HepG2 (cell line): ENCODE results near the gene FCGBP. TPM values are rescaled to one million over a fixed set of nuclear protein-coding genes. Genes with fewer than 3 reads are reported as not detected.
A peak's percentile ranks its signal among the peaks of the same experiment; 100 is the strongest.
"Not testable (repeated sequence)": the region's sequence is repeated elsewhere in the genome, so short reads cannot be mapped to it uniquely, and the experiment has no call there.

Experiments used
- BCL6 ChIP-seq: IDR thresholded peaks from 2 replicates; pipeline ENCODE4 v1.6.1; 2016; ENCODE audit warnings: missing genetic modification reagents, missing compliant biosample characterization
- FOXO1 ChIP-seq: sonication (generic); formaldehyde crosslinking; IDR thresholded peaks from 2 replicates; pipeline ENCODE4 v1.4.0; 2020; ENCODE audit warnings: missing genetic modification reagents
- FOXP1 ChIP-seq, 2 experiments: fragments of 450-650 bp in 1 of 2; IDR thresholded peaks; 2 replicates each; pipeline ENCODE4 v1.6.1; 2017 to 2018; ENCODE audit warnings: antibody characterized with exemption in 1 of 2
- HNF1A ChIP-seq, 2 experiments: sonication (generic) in 1 of 2; formaldehyde crosslinking in 1 of 2; IDR thresholded peaks; 2 replicates each; pipeline versions ENCODE4 v1.4.0 to v1.6.1; 2016 to 2020; ENCODE audit warnings: borderline replicate concordance in 1 of 2, low read depth in 1 of 2, mild to moderate bottlenecking in 1 of 2, missing genetic modification reagents in 1 of 2
- KDM6A ChIP-seq: IDR thresholded peaks from 2 replicates; pipeline ENCODE4 v1.6.1; 2016; ENCODE audit warnings: low read depth
- PHF5A ChIP-seq: IDR thresholded peaks from one replicate; pipeline ENCODE4 v1.6.1; 2018; ENCODE audit warnings: low read depth, missing genetic modification reagents; ENCODE audit not compliant: unreplicated experiment
- SOX13 ChIP-seq, 3 experiments: fragments of 450-650 bp in 1 of 3; sonication (generic) in 1 of 3; formaldehyde crosslinking in 1 of 3; IDR thresholded peaks in 2 of 3; conservative IDR thresholded peaks in 1 of 3; 2 replicates each; pipeline versions ENCODE4 v1.5.0 to v1.6.1; 2016 to 2020; ENCODE audit warnings: antibody characterized with exemption in 1 of 3, mild to moderate bottlenecking in 1 of 3, missing compliant biosample characterization in 1 of 3, missing genetic modification reagents in 1 of 3, moderate library complexity in 1 of 3
- THAP11 ChIP-seq: IDR thresholded peaks from 2 replicates; pipeline ENCODE4 v1.6.1; 2016; ENCODE audit warnings: missing biosample characterization, missing genetic modification reagents
- ZGPAT ChIP-seq: IDR thresholded peaks from 2 replicates; pipeline ENCODE4 v1.6.1; 2016; ENCODE audit warnings: mild to moderate bottlenecking
- ZNF12 ChIP-seq: sonication (generic); formaldehyde crosslinking; IDR thresholded peaks from 2 replicates; pipeline ENCODE4 v1.5.0; 2020; ENCODE audit warnings: missing genetic modification reagents
- ZNF503 ChIP-seq: sonication (generic); formaldehyde crosslinking; IDR thresholded peaks from 2 replicates; pipeline ENCODE4 v1.4.0; 2020; ENCODE audit warnings: missing genetic modification reagents
- polyA plus RNA-seq, 8 experiments: library from polyadenylated mRNA; depleted of rRNA in 3 of 8; stranded (reverse) in 7 of 8; unstranded in 1 of 8; fragments of >200 nt; fragmentation: Illumina TruSeq in 4 of 8; extraction: Trizol in 4 of 8; gene quantifications; 2 replicates each; pipeline versions ENCODE4 v1.2.1 to v1.2.3, GENCODE V29; 2011 to 2016; ENCODE audit warnings: low read depth in 4 of 8, missing spikeins in 1 of 8, mixed read lengths in 1 of 8; ENCODE audit not compliant: insufficient read depth in 1 of 8
- total RNA-seq, 5 experiments: library from RNA; depleted of rRNA; stranded (reverse); fragments of >200 nt; fragmentation: Illumina TruSeq; extraction: Trizol; gene quantifications; 2 replicates each; pipeline ENCODE4 v1.2.3, GENCODE V29; 2016; ENCODE audit warnings: low read depth in 1 of 5

FCGBP gene
- total and polyA plus RNA-seq, 2 of the 13 experiments (the other 11 are each of a cell fraction or from before 2014, with no cell fraction given), result 1.3 to 7.0 TPM

GRCh38 chr19:39903486-39904091, 30.8 kb downstream of the FCGBP start (continued):
- peak; percentile 41; the same call in 1 of the 2 replicates for TF ChIP-seq HNF1A (IDR thresholded peaks at IDR 0.05; ENCODE audit: low read depth)
- not testable (repeated sequence) for TF ChIP-seq HNF1A (CRISPR knock-in tag; IDR thresholded peaks at IDR 0.05; ENCODE audit: borderline replicate concordance); SOX13 (IDR thresholded peaks at IDR 0.05); FOXP1 (IDR thresholded peaks at IDR 0.05)
- 0 out of 2 replicates have a peak, but pooled peaks have one; percentile 25 for TF ChIP-seq ZGPAT (CRISPR knock-in tag)
- peak; percentile 33; the same call in 1 of the 2 replicates for TF ChIP-seq ZNF503 (CRISPR knock-in tag)
- peak; percentile 65 for TF ChIP-seq KDM6A
- TF ChIP-seq PHF5A (CRISPR knock-in tag), result peak; percentile 31
- TF ChIP-seq SOX13 (CRISPR knock-in tag; conservative IDR thresholded peaks at IDR 0.05 in 1 of 2, IDR thresholded peaks at IDR 0.05 in 1 of 2), result peak in 1 of 2 experiments; percentile 13; a peak in 1 of 4 replicates
- TF ChIP-seq FOXO1 (CRISPR knock-in tag), result 0 out of 2 replicates have a peak, but pooled peaks have one; percentile 14
- 0 out of 2 replicates have a peak, but pooled peaks have one; percentile 38 for TF ChIP-seq FOXP1 (CRISPR knock-in tag; IDR thresholded peaks at IDR 0.05)
- 0 out of 2 replicates have a peak, but pooled peaks have one; percentile 11 for TF ChIP-seq BCL6 (CRISPR knock-in tag)
- 0 out of 2 replicates have a peak, but pooled peaks have one; percentile 17 for TF ChIP-seq THAP11 (CRISPR knock-in tag)
- 0 out of 2 replicates have a peak, but pooled peaks have one; percentile 24 for TF ChIP-seq ZNF12
